ENCODE results near the gene GSTA2.
"Not testable (repeated sequence)": the region's sequence is repeated elsewhere in the genome, so short reads cannot be mapped to it uniquely, and the experiment has no call there.

The GSTA2 gene

DNA sequence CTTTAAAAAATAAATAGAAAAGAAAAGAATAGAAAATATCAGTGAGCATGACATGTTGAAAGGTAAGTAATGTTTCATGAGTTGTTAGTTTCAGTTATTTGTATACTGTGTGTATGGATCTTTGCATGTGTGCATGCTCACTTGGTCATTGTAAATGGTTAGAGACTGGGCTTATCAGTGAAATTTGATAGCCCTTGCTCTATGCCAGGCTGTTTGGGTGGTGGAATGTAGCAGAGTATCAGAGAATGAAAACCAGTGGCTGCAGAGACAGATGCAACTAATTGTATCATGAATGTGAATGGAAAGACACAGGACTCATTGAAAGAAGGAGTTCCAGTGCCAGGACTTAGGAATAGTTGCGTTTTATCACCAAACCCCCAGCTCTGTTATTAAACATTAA lies 4.2 kb downstream of the GSTA2 start:
- no peak for DNase-seq

GRCh38 chr6:52757651-52758338 lies 5.5 kb downstream of the GSTA2 start:
- not testable (repeated sequence) for DNase-seq

GRCh38 chr6:52754443-52754842 lies 8.8 kb downstream of the GSTA2 start:
- no peak for DNase-seq

GRCh38 chr6:52753137-52753536 lies 10.1 kb downstream of the GSTA2 start:
- DNase-seq: not testable (repeated sequence)

GRCh38 chr6:52752310-52752709 lies 11.0 kb downstream of the GSTA2 start:
- no peak for DNase-seq

DNA sequence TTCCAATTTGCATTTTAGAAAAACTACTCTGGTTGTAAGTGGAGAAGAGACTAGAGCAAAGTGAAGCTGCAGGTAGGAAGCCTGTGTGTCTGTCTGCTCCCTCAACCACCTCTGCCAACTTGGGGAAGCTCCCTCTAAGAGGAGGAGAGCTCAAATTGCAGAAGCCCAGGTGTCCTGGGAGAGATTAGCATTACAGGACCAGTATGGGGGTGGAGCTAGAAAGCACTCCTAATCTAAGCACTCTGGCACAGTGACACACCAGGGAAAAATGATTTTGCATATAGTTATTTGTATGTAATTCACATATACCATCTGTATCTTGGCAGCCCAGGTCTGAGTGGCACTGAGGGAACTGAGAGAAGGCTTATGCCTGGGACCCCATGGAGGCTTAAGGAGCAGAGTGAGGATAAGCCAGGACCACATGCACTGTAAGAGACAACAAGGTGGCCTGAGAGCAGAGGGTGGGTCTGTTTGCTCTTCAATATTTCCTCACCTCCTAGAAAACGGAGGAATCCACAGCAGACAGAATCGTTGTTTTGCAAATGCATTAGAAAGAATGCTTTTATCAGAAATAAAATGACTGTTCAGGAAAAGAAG lies 13.6 kb downstream of the GSTA2 start:
- DNase-seq: no peak

DNA sequence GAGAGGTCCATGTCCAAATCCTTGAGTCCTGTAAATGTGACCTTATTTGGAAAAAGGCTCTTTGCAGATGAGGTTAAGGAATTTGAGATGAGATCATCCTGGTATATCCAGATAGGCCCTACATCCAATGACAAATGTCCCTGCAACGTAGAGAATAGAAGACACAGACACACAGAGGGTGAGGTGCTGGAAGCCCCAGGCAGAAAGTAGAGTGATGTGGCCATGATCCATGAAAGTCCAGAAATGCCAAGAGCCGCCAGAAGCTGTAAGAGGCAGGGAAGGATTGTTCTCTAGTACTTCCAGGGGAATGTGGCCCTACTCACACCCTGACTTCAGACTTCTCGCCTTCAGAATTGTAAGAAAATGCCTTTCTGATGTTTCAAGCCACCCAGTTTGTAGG lies 16.0 kb downstream of the GSTA2 start:
- DNase-seq: not testable (repeated sequence)

GRCh38 chr6:52746213-52746612 lies 17.1 kb downstream of the GSTA2 start:
- no peak for DNase-seq

GRCh38 chr6:52745764-52746201 lies 17.5 kb downstream of the GSTA2 start:
- DNase-seq: no peak

- DNase-seq: no peak
These were observed 21.4 kb downstream of the GSTA2 start for GRCh38 chr6:52741872-52742271.

DNA sequence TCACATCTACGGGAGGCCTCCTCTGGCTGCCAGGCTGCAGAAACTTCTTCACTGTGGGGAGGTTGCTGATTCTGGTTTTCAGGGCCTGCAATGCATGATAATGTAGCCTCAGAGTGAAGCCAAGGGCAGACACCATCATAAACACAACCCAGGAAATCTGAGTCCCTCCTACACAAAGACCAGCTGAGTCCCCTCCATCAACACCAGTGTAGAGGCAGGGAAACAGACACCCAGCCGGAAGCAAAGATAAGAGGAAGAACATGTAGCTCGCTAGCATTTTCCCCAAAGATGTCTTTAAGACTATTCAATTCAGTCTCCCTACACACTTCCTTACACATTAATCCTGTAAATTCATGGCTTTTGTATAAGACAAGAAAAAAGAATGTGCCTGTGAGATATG lies 23.6 kb downstream of the GSTA2 start:
- DNase-seq: no peak

DNA sequence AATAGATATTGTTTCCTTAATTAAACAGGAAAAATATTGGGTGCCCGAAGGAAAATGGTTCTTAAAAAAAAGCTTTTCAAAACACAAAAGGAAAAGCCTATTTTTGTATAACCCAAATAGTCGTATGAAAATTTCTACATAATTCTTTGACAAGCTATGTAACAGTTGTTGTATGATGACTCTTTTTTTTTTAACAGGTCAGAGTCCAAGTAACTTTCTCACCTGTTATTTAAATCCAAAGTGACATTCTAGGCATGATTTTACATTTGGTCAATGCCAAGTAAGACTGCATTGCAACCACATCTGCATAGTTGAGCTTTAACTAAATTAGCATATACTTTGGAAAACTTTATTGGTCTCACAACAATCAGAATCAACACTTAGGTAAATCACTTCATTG lies 24.1 kb downstream of the GSTA2 start:
- no peak for DNase-seq

DNA sequence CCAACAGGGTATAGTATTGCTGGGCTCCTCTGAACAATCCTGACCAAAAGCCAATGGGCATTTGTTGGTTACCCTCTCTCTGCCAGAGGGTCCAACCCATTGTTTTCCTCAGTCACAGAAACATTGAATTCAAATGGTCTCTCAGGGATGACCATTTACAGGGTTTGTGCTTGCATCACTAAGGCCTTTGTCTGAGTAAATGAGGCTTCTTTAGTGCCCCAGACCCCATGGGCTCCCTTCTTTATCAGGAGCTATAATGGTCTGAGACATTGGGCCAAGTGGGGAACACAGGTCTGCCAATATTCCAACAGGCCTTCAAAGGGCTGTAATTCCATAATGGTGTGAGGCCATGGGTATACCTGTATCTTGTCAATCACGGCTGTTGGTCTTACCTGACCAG lies 27.1 kb downstream of the GSTA2 start:
- DNase-seq: no peak

DNA sequence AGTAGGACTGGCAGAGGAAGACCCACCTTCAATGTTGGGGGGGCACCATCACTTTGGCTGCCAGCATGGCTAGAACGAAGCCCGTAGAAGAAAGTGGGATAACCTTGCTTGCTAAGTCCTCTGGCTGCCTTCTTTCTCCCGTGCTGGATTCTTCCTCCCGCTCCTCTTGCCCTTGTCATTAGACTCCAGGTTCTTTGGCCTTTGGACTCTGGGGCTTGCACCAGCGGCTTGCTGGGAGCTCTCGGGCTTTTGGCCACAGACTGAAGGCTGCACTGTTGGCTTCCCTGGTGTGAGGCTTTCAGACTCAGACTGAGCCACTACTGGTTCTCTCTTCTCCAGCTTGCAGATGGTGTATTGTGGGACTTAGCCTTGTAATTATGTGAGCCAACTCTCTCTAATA lies 28.2 kb downstream of the GSTA2 start:
- DNase-seq: no peak

GRCh38 chr6:52734072-52734471 lies 29.2 kb downstream of the GSTA2 start:
- DNase-seq: no peak

GRCh38 chr6:52733172-52733571 lies 30.1 kb downstream of the GSTA2 start:
- DNase-seq: no peak

GRCh38 chr6:52731719-52732118 lies 31.6 kb downstream of the GSTA2 start:
- DNase-seq: no peak

DNA sequence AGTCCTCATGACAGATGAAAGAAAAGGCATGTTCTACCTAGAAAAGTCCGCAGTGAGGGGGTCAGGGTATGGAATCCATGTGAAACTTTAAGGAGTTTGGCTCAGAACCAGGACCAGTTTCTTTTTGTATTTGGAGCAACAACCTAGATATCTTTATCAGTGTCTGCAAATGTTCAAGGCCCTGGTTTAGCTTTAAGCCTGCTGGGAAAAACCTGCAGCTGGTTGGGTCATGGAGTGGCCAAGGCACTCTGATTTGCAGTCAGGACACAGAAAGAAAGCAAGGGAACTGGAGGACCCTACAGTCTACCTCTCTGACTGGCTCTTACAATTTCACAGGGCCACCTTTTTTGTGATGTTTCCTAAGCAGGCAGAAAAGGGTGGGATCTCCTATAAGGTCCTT lies 33.7 kb downstream of the GSTA2 start:
- DNase-seq: no peak

- no peak for DNase-seq
These were observed 34.9 kb downstream of the GSTA2 start for GRCh38 chr6:52728394-52728793.

DNA sequence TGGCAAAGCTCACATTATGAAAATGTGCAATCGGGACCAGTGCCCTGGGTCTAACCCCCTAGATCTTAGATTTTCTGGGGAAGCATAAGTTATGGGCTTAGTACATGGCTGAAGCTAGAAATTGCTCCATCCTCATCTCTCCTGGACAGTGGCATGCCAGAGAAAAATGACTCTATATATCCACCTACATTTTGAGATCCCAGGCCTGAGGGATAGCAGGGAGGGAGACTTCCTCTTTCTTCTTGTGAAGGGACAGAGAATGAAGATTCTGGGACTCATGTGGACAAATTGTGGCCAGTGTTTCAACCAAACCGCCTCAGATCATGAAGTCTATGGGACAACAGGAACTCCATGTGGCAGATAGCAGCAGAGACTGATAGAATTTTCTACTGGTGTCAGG lies 35.4 kb downstream of the GSTA2 start:
- no peak for DNase-seq

DNA sequence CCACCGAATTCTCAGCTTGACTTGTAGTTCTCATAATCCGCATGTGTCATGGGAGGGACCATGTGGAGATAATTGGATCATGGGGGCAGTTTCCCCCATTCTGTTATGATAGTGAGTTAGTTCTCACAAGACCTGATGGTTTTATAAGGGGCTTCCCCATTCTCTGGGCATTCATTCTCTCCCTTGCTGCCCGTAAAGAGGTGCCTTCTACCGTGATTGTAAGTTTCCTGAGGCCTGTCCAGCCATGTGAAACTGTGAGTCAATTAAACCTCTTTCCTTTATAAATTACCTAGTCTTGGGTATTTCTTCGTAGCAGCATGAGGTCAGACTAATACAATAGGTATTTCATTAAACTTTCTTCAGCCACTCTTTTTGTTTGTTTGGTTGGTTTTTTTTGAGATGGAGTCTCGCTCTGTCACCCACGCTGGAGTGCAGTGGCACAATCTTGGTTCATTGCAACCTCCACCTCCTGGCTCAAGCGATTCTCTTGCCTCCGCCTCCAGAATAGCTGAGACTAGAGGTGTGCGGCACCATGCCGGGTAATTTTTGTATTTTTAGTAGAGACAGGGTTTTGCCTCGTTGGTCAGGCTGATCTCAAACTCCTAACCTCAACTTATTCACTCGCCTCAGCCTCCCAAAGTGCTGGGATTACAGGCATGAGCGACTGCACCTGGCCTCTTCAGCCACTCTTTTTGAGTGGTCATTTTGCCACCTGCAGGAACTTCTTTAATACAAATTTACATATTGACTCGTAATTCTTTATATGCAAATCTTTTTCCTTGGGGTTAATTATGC lies 36.3 kb downstream of the GSTA2 start:
- DNase-seq: no peak

- no peak for DNase-seq
These were observed 37.1 kb downstream of the GSTA2 start for GRCh38 chr6:52726193-52726542.

GRCh38 chr6:52725535-52726192 lies 37.6 kb downstream of the GSTA2 start:
- peak; percentile 60 for DNase-seq

GRCh38 chr6:52725143-52725534 lies 38.1 kb downstream of the GSTA2 start:
- no peak for DNase-seq
